Urothelium cell line (cell line): ENCODE results near the gene MANEAL.

Experiments
- DNase-seq: peaks from one replicate; pipeline ENCODE4 v3.0.0; 2011; ENCODE audit warnings: low spot score, mixed read lengths
- FAIRE-seq: peaks from 2 replicates; lab custom pipeline; 2011; peaks lifted over from hg19 to GRCh38; lab: Jason Lieb, UNC

The MANEAL gene

GRCh38 chr1:37778654-37779053 is 15.0 kb upstream of the MANEAL start:
- DNase-seq (no peak), FAIRE-seq (no peak)

GRCh38 chr1:37782491-37782890 is 11.2 kb upstream of the MANEAL start:
- DNase-seq (no peak), FAIRE-seq (no peak)

GRCh38 chr1:37792943-37793686 is 532 bp upstream of the MANEAL start:
- no peak for FAIRE-seq
- peak; percentile 10 for DNase-seq

- DNase-seq (no peak), FAIRE-seq (no peak)
Measured at GRCh38 chr1:37794372-37795339, 1.0 kb downstream of the MANEAL start.

GRCh38 chr1:37795340-37796125 is 1.9 kb downstream of the MANEAL start:
- DNase-seq: peak; percentile 45
- no peak for FAIRE-seq

- DNase-seq: no peak
- no peak for FAIRE-seq
Measured at GRCh38 chr1:37797750-37798345, 4.2 kb downstream of the MANEAL start.

- DNase-seq (no peak), FAIRE-seq (no peak)
Measured at GRCh38 chr1:37802439-37802838, 8.8 kb downstream of the MANEAL start.

- FAIRE-seq: no peak
- peak; percentile 11 for DNase-seq
Measured at GRCh38 chr1:37807220-37807554, 13.5 kb downstream of the MANEAL start.

- DNase-seq (peak; percentile 98), FAIRE-seq (peak; percentile 68)
Measured at GRCh38 chr1:37807555-37808368, 14.1 kb downstream of the MANEAL start, which contains the start of the genes C1orf122 and YRDC. C1orf122 (plus strand) TSS chr1:37807790; CDS start chr1:37808405, 615 bp downstream. YRDC (minus strand) TSS chr1:37808208; CDS start chr1:37808180, 28 bp downstream.

GRCh38 chr1:37808369-37809319 is 15.0 kb downstream of the MANEAL start:
- DNase-seq (peak; percentile 87), FAIRE-seq (no peak)

GRCh38 chr1:37809942-37810341 is 16.3 kb downstream of the MANEAL start:
- DNase-seq (no peak), FAIRE-seq (no peak)

- FAIRE-seq: no peak
- DNase-seq: peak; percentile 67
Measured at GRCh38 chr1:37811027-37811655, 17.5 kb downstream of the MANEAL start.

- no peak for DNase-seq
- FAIRE-seq: no peak
Measured at GRCh38 chr1:37813529-37814145, 20.0 kb downstream of the MANEAL start.

GRCh38 chr1:37814252-37814651 is 20.6 kb downstream of the MANEAL start:
- no peak for DNase-seq

GRCh38 chr1:37817481-37817880 is 23.8 kb downstream of the MANEAL start:
- no peak for FAIRE-seq

More at GRCh38 chr1:37814252-37814651, 20.6 kb downstream of the MANEAL start:
- FAIRE-seq: no peak

GRCh38 chr1:37821481-37821880 is 27.8 kb downstream of the MANEAL start:
- DNase-seq (no peak), FAIRE-seq (no peak)

More at GRCh38 chr1:37817481-37817880, 23.8 kb downstream of the MANEAL start:
- DNase-seq: no peak
